B cell (primary cell): ENCODE measurements around the gene SEMA3G. TPM values are rescaled to one million over a fixed set of nuclear protein-coding genes. Genes with fewer than 3 reads are reported as not detected.

ENCODE experiments used
- ATAC-seq: fragments of 200-7000 bp; cut with Tn5 transposase; one replicate; pipeline ENCODE4 v1.10.0; 2021; ENCODE audit warnings: low read depth, mild to moderate bottlenecking, moderate number of reproducible peaks, moderate library complexity
- CTCF ChIA-PET: fragments of 350-600 bp; sonication (Branson Sonifier 250); formaldehyde crosslinking; loops from one replicate; lab custom pipeline; 2021; ENCODE audit warnings: antibody characterized with exemption, inconsistent platforms; lab: Charles Lee
- POLR2A ChIA-PET: fragments of 350-600 bp; sonication (Branson Sonifier 250); formaldehyde crosslinking; loops from one replicate; lab custom pipeline; 2021; ENCODE audit warnings: antibody characterized with exemption; lab: Charles Lee
- DNase-seq: peaks from one replicate; pipeline ENCODE4 v3.0.0; 2013
- H2AFZ ChIP-seq: 2 replicates; pipeline ENCODE4 v1.6.1; 2012; ENCODE audit warnings: mild to moderate bottlenecking, low read depth, low read length; ENCODE audit not compliant: insufficient read depth, poor library complexity, severe bottlenecking
- H3K27ac ChIP-seq, 2 donors: 1 replicate in 1 of 2; 2 replicates in 1 of 2; pipeline ENCODE4 v1.5.1; 2012 to 2013; ENCODE audit warnings: low read length in 2 of 2, mild to moderate bottlenecking in 2 of 2, moderate library complexity in 1 of 2
- H3K27me3 ChIP-seq, 4 experiments: fragments of 200-600 bp in 1 of 4; sonication (generic) in 1 of 4; replicated peaks in 1 of 4; 1 replicate in 2 of 4; 2 replicates in 2 of 4; pipeline versions ENCODE4 v1.6.1 to v1.7.0; 2013 to 2016; ENCODE audit warnings: low read length in 3 of 4, mild to moderate bottlenecking in 2 of 4, mixed read lengths in 1 of 4, moderate library complexity in 1 of 4; ENCODE audit not compliant: insufficient read depth in 4 of 4, control insufficient read depth in 3 of 4; ENCODE audit errors: control extremely low read depth in 1 of 4
- H3K36me3 ChIP-seq, 2 experiments: replicated peaks in 1 of 2; 1 replicate in 1 of 2; 2 replicates in 1 of 2; pipeline versions ENCODE4 v1.6.1 to v1.7.1; 2013; ENCODE audit warnings: low read length in 1 of 2; ENCODE audit not compliant: insufficient read depth in 2 of 2, control insufficient read depth in 1 of 2; ENCODE audit errors: control extremely low read depth in 1 of 2, extremely low read depth in 1 of 2
- H3K4me1 ChIP-seq, 2 donors: fragments of 200-600 bp in 1 of 2; sonication (generic) in 1 of 2; 1 replicate in 1 of 2; 2 replicates in 1 of 2; pipeline versions ENCODE4 v1.5.1 to v1.6.1; 2013 to 2017; ENCODE audit warnings: low read length in 2 of 2; ENCODE audit not compliant: control insufficient read depth in 2 of 2, insufficient read depth in 2 of 2
- H3K4me2 ChIP-seq: replicated peaks from 2 replicates; pipeline ENCODE3; 2012; ENCODE audit warnings: mild to moderate bottlenecking, low read depth, low read length; ENCODE audit not compliant: poor library complexity, severe bottlenecking
- H3K4me3 ChIP-seq, 5 experiments: fragments of 200-600 bp in 1 of 5; sonication (generic) in 1 of 5; 1 replicate in 3 of 5; 2 replicates in 2 of 5; pipeline versions ENCODE4 v1.5.1 to v1.7.0; 2011 to 2016; ENCODE audit warnings: low read length in 4 of 5, mild to moderate bottlenecking in 4 of 5, low read depth in 2 of 5, control low read depth in 1 of 5, moderate library complexity in 1 of 5; ENCODE audit not compliant: insufficient read depth in 1 of 5; ENCODE audit errors: control extremely low read depth in 1 of 5, extremely low read depth in 1 of 5
- H3K79me2 ChIP-seq: fragments of 200-600 bp; sonication (generic); one replicate; pipeline ENCODE4 v1.6.0; 2016; ENCODE audit warnings: low read length; ENCODE audit not compliant: control insufficient read depth, insufficient read depth
- H3K9ac ChIP-seq: fragments of 200-600 bp; sonication (generic); 2 replicates; pipeline ENCODE4 v1.6.1; 2017; ENCODE audit warnings: mild to moderate bottlenecking, low read length, moderate library complexity
- H3K9me3 ChIP-seq, 3 donors: one replicate each; pipeline versions ENCODE4 v1.6.1 to v1.7.1; 2013; ENCODE audit warnings: low read length in 2 of 3; ENCODE audit not compliant: control insufficient read depth in 2 of 3, insufficient read depth in 1 of 3; ENCODE audit errors: control extremely low read depth in 1 of 3
- H4K20me1 ChIP-seq: 2 replicates; pipeline ENCODE4 v1.6.0; 2012; ENCODE audit warnings: mild to moderate bottlenecking, low read length; ENCODE audit not compliant: insufficient read depth, control insufficient read depth, poor library complexity, severe bottlenecking
- H3K27ac Mint-ChIP-seq: one replicate; pipeline ENCODE4 v1.8.0; 2021; ENCODE audit warnings: mixed read lengths
- H3K27me3 Mint-ChIP-seq: one replicate; pipeline ENCODE4 v1.8.0; 2021; ENCODE audit warnings: mixed read lengths
- H3K4me1 Mint-ChIP-seq: one replicate; pipeline ENCODE4 v1.8.0; 2021; ENCODE audit warnings: mixed read lengths
- H3K4me3 Mint-ChIP-seq: one replicate; pipeline ENCODE4 v1.8.0; 2021; ENCODE audit warnings: mixed read lengths
- H3K9me3 Mint-ChIP-seq: one replicate; pipeline ENCODE4 v1.8.0; 2022; ENCODE audit warnings: mixed read lengths; ENCODE audit not compliant: insufficient read depth
- CTCF ChIP-seq: fragments of 200-600 bp; IDR thresholded peaks from one replicate; pipeline ENCODE4 v1.8.0; 2022; ENCODE audit warnings: antibody characterized with exemption, mild to moderate bottlenecking
- EZH2 ChIP-seq: IDR thresholded peaks from 2 replicates; pipeline ENCODE4 v1.6.1; 2012; ENCODE audit warnings: borderline replicate concordance, low read depth, mild to moderate bottlenecking, moderate library complexity, low read length; ENCODE audit not compliant: insufficient read depth, poor library complexity, severe bottlenecking
- WGBS: methylation state at CpG from one replicate; pipeline ENCODE4 v1.1.5; 2013; ENCODE audit warnings: missing lambda C conversion rate; ENCODE audit not compliant: insufficient coverage; 5-methylcytosine and 5-hydroxymethylcytosine counted together
- intact Hi-C: fragments of 100-400 bp; cut with micrococcal nuclease; formaldehyde crosslinking; loops from one replicate; pipeline ENCODE4 v1.10.0; 2022
- polyA plus RNA-seq: library from polyadenylated mRNA; depleted of rRNA; stranded (reverse); fragments of >200 nt; gene quantifications from 2 replicates; pipeline ENCODE4 v1.2.3, GENCODE V29; 2012
- total RNA-seq, 2 donors: library from RNA; stranded (reverse); fragments of 120-200 nt in 1 of 2; gene quantifications; 1 replicate in 1 of 2; 2 replicates in 1 of 2; pipeline versions ENCODE4 v1.2.3 to v1.2.4, GENCODE V29; 2013 to 2022

SEMA3G gene
- total and polyA plus RNA-seq, 2 donors (not counting 1 experiment from before 2014, with no cell fraction given): 0.10 to 0.42 TPM

DNA sequence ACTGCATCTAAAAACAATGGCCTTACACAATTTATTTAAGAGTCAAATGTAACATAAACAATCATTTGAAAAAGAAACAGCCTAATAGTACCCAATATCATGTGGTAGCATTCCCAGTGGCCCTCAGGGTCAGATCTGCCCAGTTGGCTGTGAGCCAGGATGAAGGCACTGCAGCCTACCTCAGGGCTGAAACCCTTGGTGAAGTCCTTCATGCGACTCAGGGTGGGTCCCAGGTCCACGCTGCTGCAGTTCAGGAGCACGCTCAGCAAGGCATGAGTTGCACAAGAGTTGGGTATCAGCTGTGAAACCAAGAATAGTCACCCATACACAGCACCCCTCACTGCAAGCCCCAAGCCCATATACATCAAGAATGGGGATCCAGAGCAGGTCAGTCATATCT, 37.1 kb downstream of the SEMA3G start:
- ATAC-seq (no peak), DNase-seq (no peak)
- ChIA-PET CTCF (no interaction called here), POLR2A (interaction anchor here (0.9 kb wide), 1 partner anchor 36 kb away, joined by 3 read pairs; no protein-coding TSS in a partner anchor)
- no peak overlapping the region for H3K4me3 ChIP-seq
- peaks cover 26 to 39% of the 10 kb centered on the region in 2 donors for H3K4me1 ChIP-seq
- no peak overlapping the region for H3K27ac ChIP-seq
- Mint-ChIP-seq H3K27me3 (no peaks in the 10 kb centered on the region), H3K9me3 (no peaks in the 10 kb centered on the region), H3K4me3 (peak overlapping the region; percentile 86), H3K4me1 (peaks cover 34% of the 10 kb centered on the region), H3K27ac (no peak overlapping the region)
- peaks cover 1 to 60% of the 10 kb centered on the region in 2 experiments for H3K36me3 ChIP-seq
- no peak overlapping the region for H3K4me2 ChIP-seq
- no peak overlapping the region for H2AFZ ChIP-seq
- H4K20me1 ChIP-seq: peaks cover 14% of the 10 kb centered on the region
- no peak for TF ChIP-seq CTCF
- TF ChIP-seq EZH2: no peak
- no peaks in the 10 kb centered on the region for H3K9me3 ChIP-seq
- peaks cover 39% of the 10 kb centered on the region for H3K79me2 ChIP-seq
- 86% methylated on average over 3 of the region's 3 CpGs for WGBS
- no peaks in the 10 kb centered on the region for H3K27me3 ChIP-seq
- intact Hi-C loops: no loop called here
- no peak overlapping the region for H3K9ac ChIP-seq

DNA sequence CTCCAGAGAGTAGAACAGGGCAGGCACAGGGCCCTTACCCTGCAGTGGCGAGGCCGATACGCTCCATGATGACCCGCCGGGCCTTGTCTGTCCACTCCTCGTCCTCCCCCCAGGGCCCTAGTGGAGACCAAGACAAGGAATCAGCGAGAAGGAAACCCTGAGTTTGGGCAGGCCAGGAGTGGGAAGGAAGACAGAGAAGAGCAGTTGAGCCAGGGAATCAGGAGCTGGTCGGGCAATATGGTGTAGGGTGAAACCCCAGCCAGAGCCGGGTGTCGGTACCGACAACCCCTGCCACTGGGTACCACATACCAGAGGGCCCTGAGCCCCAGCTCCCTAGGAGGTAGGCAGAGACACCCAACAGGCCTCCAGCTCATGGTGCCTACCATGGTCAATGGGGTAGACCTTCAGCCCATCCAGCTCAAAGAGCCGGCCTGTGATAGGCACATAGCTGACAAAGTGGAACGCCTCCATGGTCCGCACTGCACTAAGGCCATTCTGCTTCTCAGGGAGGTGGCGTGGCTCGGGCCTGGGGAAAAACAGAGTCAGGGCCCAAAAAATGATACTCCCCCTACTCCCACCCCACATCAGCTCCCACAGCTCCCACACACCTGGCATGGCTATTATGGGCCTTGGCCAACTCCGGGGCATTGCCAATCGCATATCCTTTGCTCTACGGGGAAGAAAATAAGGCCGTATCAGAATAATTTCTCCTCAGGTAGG, 38.0 kb downstream of the SEMA3G start:
- Histone ChIP-seq H2AFZ (no peak overlapping the region), H3K4me1 (peaks cover 20 to 32% of the 10 kb centered on the region in 2 donors), H4K20me1 (peaks cover 14% of the 10 kb centered on the region), H3K4me3 (no peak overlapping the region), H3K4me2 (no peak overlapping the region), H3K27me3 (no peaks in the 10 kb centered on the region), H3K9me3 (no peaks in the 10 kb centered on the region), H3K27ac (no peak overlapping the region), H3K9ac (no peak overlapping the region), H3K79me2 (peaks cover 32% of the 10 kb centered on the region), H3K36me3 (peaks cover 4 to 69% of the 10 kb centered on the region in 2 experiments)
- ChIA-PET CTCF (no interaction called here), POLR2A (interaction anchor here (0.9 kb wide), 1 partner anchor 35 kb away, joined by 3 read pairs; no protein-coding TSS in a partner anchor)
- intact Hi-C loops: no loop called here
- no peak overlapping the region for H3K4me3 Mint-ChIP-seq
- peaks cover 28% of the 10 kb centered on the region for H3K4me1 Mint-ChIP-seq
- no peak overlapping the region for H3K27ac Mint-ChIP-seq
- 98% methylated on average over 19 of the region's 20 CpGs for WGBS
- DNase-seq (peak; percentile 12), ATAC-seq (no peak)
- H3K9me3 Mint-ChIP-seq: no peaks in the 10 kb centered on the region
- no peak for TF ChIP-seq CTCF
- no peak for TF ChIP-seq EZH2
- H3K27me3 Mint-ChIP-seq: no peaks in the 10 kb centered on the region
